Activated B cell treated with CpG ODN at 0.5 μM for 24 hours (primary cell): ENCODE measurements around the gene PLD4. TPM values are rescaled to one million over a fixed set of nuclear protein-coding genes. Genes with fewer than 3 reads are reported as not detected.
A peak's percentile ranks its signal among the peaks of the same experiment; 100 is the strongest.

ENCODE experiments used
- ATAC-seq: fragments of 200-7000 bp; cut with Tn5 transposase; one replicate; pipeline ENCODE4 v1.10.0; 2021; ENCODE audit warnings: low read depth, mild to moderate bottlenecking, moderate library complexity
- CTCF ChIA-PET: fragments of 350-600 bp; sonication (Branson Sonifier 250); formaldehyde crosslinking; loops from one replicate; lab custom pipeline; 2021; ENCODE audit warnings: antibody characterized with exemption; lab: Charles Lee
- POLR2A ChIA-PET: fragments of 350-600 bp; sonication (Branson Sonifier 250); formaldehyde crosslinking; loops from one replicate; lab custom pipeline; 2021; ENCODE audit warnings: antibody characterized with exemption; lab: Charles Lee
- DNase-seq: peaks from one replicate; pipeline ENCODE4 v3.0.0; 2022
- H3K27ac Mint-ChIP-seq: one replicate; pipeline ENCODE4 v1.8.0; 2020; ENCODE audit warnings: mixed read lengths
- H3K27me3 Mint-ChIP-seq: one replicate; pipeline ENCODE4 v1.8.0; 2021; ENCODE audit warnings: mixed read lengths
- H3K36me3 Mint-ChIP-seq: one replicate; pipeline ENCODE4 v1.8.0; 2021; ENCODE audit warnings: low read depth, mixed read lengths
- H3K4me1 Mint-ChIP-seq: one replicate; pipeline ENCODE4 v1.8.0; 2021; ENCODE audit warnings: mixed read lengths
- H3K4me3 Mint-ChIP-seq: one replicate; pipeline ENCODE4 v1.8.0; 2020; ENCODE audit warnings: mild to moderate bottlenecking, mixed read lengths
- H3K9me3 Mint-ChIP-seq: one replicate; pipeline ENCODE4 v1.8.0; 2020; ENCODE audit warnings: mixed read lengths
- intact Hi-C: fragments of 100-400 bp; cut with micrococcal nuclease; formaldehyde crosslinking; loops from one replicate; pipeline ENCODE4 v1.15.1; 2024
- total RNA-seq: library from RNA; stranded (reverse); gene quantifications from 2 replicates; pipeline ENCODE4 v1.2.3, GENCODE V29; 2022
- TF ChIP-seq, protein P1 (sequence below): fragments of 200-600 bp; IDR thresholded peaks from one replicate; pipeline ENCODE4 v1.8.0; 2022; ENCODE audit warnings: antibody characterized with exemption, mild to moderate bottlenecking

The PLD4 gene
- total RNA-seq, 1 donor from 2014 or later, result 473 TPM

DNA sequence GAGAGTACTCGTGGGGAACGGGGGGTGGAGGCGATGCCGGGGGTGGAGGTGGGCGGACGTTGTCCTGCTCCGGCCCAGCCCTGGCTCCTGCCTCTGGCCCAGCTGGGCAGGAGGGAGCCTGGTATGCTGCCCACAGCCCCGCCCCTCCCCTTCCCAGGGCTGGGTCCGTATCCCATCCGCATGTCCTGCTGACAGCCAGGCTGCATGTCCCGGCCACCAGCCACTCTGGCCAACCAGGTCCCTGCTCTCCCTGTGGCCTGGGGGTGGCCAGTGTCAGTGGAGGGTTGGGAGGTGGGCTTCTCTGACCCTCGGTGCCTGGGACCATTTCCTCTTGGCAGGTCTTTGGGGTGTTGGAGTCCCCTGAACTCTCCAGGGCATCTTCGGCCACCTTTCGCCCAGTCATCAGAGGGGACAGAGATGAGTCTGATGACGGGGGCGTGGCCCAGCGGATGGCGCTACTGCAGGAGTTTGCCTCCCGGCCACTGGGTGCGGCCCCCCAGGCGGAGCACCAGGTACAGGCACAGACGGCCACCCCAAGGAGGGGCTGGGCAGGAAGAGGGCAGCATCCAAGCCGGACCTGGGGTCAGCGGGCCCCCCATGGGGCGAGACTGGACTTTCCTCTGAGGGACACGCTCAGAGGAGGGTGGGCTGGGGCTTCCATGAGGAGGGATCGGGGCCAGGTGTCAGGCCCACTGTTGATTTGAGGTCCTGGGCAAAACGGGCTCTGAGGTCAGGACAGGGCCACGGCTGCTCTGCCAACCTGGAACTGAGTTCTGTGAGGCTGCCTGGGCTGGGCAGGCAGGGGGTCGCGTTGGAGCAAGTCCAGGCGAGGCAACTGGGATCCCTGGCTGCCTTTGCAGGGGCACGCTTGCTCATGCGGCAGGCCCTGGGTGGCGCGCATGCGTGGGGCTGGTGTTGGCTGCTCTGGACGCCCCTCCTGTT, 39.4 kb upstream of the PLD4 start:
- DNase-seq, result no peak
- H3K4me1 Mint-ChIP-seq, result no peaks in the 10 kb centered on the region
- no peaks in the 10 kb centered on the region for H3K36me3 Mint-ChIP-seq
- TF ChIP-seq, protein P1, sequence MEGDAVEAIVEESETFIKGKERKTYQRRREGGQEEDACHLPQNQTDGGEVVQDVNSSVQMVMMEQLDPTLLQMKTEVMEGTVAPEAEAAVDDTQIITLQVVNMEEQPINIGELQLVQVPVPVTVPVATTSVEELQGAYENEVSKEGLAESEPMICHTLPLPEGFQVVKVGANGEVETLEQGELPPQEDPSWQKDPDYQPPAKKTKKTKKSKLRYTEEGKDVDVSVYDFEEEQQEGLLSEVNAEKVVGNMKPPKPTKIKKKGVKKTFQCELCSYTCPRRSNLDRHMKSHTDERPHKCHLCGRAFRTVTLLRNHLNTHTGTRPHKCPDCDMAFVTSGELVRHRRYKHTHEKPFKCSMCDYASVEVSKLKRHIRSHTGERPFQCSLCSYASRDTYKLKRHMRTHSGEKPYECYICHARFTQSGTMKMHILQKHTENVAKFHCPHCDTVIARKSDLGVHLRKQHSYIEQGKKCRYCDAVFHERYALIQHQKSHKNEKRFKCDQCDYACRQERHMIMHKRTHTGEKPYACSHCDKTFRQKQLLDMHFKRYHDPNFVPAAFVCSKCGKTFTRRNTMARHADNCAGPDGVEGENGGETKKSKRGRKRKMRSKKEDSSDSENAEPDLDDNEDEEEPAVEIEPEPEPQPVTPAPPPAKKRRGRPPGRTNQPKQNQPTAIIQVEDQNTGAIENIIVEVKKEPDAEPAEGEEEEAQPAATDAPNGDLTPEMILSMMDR, result no peak
- H3K9me3 Mint-ChIP-seq, result no peaks in the 10 kb centered on the region
- CTCF ChIA-PET, result no interaction called here
- H3K27me3 Mint-ChIP-seq, result peaks cover 2% of the 10 kb centered on the region
- POLR2A ChIA-PET, result no interaction called here
- H3K4me3 Mint-ChIP-seq, result no peak overlapping the region
- H3K27ac Mint-ChIP-seq, result no peak overlapping the region
- no peak for ATAC-seq
- intact Hi-C loops, result no loop called here

GRCh38 chr14:104885973-104886689, 38.5 kb upstream of the PLD4 start:
- POLR2A ChIA-PET, result no interaction called here
- Mint-ChIP-seq H3K27me3 (no peaks in the 10 kb centered on the region), H3K4me3 (no peak overlapping the region), H3K9me3 (no peaks in the 10 kb centered on the region), H3K4me1 (no peaks in the 10 kb centered on the region), H3K27ac (no peak overlapping the region), H3K36me3 (no peaks in the 10 kb centered on the region)
- TF ChIP-seq, protein P1, result no peak
- CTCF ChIA-PET, result no interaction called here
- intact Hi-C loops, result no loop called here
- ATAC-seq (no peak), DNase-seq (no peak)

GRCh38 chr14:104886690-104887622, 37.7 kb upstream of the PLD4 start:
- intact Hi-C loops, result no loop called here
- CTCF ChIA-PET, result interaction anchor here (0.6 kb wide), 1 partner anchor 1061 kb away, joined by 3 read pairs; no protein-coding TSS in a partner anchor
- H3K4me3 Mint-ChIP-seq, result no peak overlapping the region
- DNase-seq (peak; percentile 12), ATAC-seq (no peak)
- H3K27me3 Mint-ChIP-seq, result no peaks in the 10 kb centered on the region
- H3K36me3 Mint-ChIP-seq, result no peaks in the 10 kb centered on the region
- POLR2A ChIA-PET, result no interaction called here
- no peak overlapping the region for H3K27ac Mint-ChIP-seq
- no peaks in the 10 kb centered on the region for H3K4me1 Mint-ChIP-seq
- TF ChIP-seq, protein P1, result no peak
- no peaks in the 10 kb centered on the region for H3K9me3 Mint-ChIP-seq

- Mint-ChIP-seq H3K36me3 (no peaks in the 10 kb centered on the region), H3K4me3 (no peak overlapping the region), H3K9me3 (no peaks in the 10 kb centered on the region), H3K4me1 (no peaks in the 10 kb centered on the region), H3K27me3 (no peaks in the 10 kb centered on the region), H3K27ac (no peak overlapping the region)
- POLR2A ChIA-PET, result no interaction called here
- CTCF ChIA-PET, result no interaction called here
- DNase-seq, result peak; percentile 13
- TF ChIP-seq, protein P1, result no peak
- no peak for ATAC-seq
- intact Hi-C loops, result no loop called here
Measured at GRCh38 chr14:104887623-104888488, 36.8 kb upstream of the PLD4 start.
